ENCODE results near the gene DUSP6. TPM values are rescaled to one million over a fixed set of nuclear protein-coding genes. Genes with fewer than 3 reads are reported as not detected.

Gene DUSP6
- total and polyA plus RNA-seq, 2 of the 8 experiments (the other 6 are each of a cell fraction or from before 2014, with no cell fraction given), result 99.3 to 179 TPM

DNA sequence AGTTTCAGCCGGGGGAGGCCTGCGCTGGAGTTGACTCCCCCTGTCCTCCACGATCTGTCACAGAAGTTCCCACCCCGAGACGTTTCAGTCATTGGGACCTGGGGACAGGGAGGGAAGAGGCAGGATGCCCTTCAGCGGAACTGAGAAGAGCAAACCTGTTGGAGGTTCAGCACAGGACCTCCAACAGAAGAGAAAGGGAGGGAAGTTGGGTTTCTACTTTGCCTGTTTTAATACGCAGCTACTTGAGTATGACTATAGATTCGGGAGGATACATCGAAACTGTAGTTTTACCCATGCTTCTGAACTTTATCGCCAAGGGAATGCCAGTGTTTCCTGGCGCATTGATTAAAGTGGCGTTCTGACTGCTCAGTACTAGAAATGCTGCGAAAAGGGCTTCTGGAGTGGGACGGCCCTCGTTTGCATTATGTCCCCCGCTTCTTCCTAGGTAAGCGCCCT lies 2.3 kb upstream of the DUSP6 start (continued):
- TF ChIP-seq, protein P1, sequence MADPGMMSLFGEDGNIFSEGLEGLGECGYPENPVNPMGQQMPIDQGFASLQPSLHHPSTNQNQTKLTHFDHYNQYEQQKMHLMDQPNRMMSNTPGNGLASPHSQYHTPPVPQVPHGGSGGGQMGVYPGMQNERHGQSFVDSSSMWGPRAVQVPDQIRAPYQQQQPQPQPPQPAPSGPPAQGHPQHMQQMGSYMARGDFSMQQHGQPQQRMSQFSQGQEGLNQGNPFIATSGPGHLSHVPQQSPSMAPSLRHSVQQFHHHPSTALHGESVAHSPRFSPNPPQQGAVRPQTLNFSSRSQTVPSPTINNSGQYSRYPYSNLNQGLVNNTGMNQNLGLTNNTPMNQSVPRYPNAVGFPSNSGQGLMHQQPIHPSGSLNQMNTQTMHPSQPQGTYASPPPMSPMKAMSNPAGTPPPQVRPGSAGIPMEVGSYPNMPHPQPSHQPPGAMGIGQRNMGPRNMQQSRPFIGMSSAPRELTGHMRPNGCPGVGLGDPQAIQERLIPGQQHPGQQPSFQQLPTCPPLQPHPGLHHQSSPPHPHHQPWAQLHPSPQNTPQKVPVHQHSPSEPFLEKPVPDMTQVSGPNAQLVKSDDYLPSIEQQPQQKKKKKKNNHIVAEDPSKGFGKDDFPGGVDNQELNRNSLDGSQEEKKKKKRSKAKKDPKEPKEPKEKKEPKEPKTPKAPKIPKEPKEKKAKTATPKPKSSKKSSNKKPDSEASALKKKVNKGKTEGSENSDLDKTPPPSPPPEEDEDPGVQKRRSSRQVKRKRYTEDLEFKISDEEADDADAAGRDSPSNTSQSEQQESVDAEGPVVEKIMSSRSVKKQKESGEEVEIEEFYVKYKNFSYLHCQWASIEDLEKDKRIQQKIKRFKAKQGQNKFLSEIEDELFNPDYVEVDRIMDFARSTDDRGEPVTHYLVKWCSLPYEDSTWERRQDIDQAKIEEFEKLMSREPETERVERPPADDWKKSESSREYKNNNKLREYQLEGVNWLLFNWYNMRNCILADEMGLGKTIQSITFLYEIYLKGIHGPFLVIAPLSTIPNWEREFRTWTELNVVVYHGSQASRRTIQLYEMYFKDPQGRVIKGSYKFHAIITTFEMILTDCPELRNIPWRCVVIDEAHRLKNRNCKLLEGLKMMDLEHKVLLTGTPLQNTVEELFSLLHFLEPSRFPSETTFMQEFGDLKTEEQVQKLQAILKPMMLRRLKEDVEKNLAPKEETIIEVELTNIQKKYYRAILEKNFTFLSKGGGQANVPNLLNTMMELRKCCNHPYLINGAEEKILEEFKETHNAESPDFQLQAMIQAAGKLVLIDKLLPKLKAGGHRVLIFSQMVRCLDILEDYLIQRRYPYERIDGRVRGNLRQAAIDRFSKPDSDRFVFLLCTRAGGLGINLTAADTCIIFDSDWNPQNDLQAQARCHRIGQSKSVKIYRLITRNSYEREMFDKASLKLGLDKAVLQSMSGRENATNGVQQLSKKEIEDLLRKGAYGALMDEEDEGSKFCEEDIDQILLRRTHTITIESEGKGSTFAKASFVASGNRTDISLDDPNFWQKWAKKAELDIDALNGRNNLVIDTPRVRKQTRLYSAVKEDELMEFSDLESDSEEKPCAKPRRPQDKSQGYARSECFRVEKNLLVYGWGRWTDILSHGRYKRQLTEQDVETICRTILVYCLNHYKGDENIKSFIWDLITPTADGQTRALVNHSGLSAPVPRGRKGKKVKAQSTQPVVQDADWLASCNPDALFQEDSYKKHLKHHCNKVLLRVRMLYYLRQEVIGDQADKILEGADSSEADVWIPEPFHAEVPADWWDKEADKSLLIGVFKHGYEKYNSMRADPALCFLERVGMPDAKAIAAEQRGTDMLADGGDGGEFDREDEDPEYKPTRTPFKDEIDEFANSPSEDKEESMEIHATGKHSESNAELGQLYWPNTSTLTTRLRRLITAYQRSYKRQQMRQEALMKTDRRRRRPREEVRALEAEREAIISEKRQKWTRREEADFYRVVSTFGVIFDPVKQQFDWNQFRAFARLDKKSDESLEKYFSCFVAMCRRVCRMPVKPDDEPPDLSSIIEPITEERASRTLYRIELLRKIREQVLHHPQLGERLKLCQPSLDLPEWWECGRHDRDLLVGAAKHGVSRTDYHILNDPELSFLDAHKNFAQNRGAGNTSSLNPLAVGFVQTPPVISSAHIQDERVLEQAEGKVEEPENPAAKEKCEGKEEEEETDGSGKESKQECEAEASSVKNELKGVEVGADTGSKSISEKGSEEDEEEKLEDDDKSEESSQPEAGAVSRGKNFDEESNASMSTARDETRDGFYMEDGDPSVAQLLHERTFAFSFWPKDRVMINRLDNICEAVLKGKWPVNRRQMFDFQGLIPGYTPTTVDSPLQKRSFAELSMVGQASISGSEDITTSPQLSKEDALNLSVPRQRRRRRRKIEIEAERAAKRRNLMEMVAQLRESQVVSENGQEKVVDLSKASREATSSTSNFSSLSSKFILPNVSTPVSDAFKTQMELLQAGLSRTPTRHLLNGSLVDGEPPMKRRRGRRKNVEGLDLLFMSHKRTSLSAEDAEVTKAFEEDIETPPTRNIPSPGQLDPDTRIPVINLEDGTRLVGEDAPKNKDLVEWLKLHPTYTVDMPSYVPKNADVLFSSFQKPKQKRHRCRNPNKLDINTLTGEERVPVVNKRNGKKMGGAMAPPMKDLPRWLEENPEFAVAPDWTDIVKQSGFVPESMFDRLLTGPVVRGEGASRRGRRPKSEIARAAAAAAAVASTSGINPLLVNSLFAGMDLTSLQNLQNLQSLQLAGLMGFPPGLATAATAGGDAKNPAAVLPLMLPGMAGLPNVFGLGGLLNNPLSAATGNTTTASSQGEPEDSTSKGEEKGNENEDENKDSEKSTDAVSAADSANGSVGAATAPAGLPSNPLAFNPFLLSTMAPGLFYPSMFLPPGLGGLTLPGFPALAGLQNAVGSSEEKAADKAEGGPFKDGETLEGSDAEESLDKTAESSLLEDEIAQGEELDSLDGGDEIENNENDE (IDR thresholded peaks at IDR 0.05; ENCODE audit: insufficient replicate concordance, low read length), result no peak
- TF ChIP-seq SP4 (IDR thresholded peaks at IDR 0.05; ENCODE audit: low read length), result no peak
- peak; percentile 35 for TF ChIP-seq KDM4A (IDR thresholded peaks at IDR 0.05; ENCODE audit: low read depth, low read length, severe bottlenecking)
